Gastrocnemius medialis (tissue), 4 donors: Measurements from ENCODE around the gene MEF2C. TPM values are rescaled to one million over a fixed set of nuclear protein-coding genes. Genes with fewer than 3 reads are reported as not detected.

Experiments used
- ATAC-seq, 2 donors: fragments of 150-250 bp; one replicate each; pipeline ENCODE4 v1.9.1; 2016
- DNase-seq, 2 donors: peaks; one replicate each; pipeline ENCODE4 v3.0.0-alpha.2; 2019
- H3K27ac ChIP-seq, 4 donors: fragments of 200-600 bp; sonication (generic); 1 replicate in 1 of 4; 2 replicates in 3 of 4; pipeline ENCODE4 v1.5.1; 2016 to 2018; ENCODE audit warnings: mild to moderate bottlenecking in 2 of 4, moderate library complexity in 1 of 4
- H3K27me3 ChIP-seq, 3 donors: fragments of 200-600 bp; sonication (generic) in 2 of 3; 1 replicate in 1 of 3; 2 replicates in 2 of 3; pipeline versions ENCODE4 v1.5.1 to v1.6.0; 2016 to 2019; ENCODE audit warnings: mild to moderate bottlenecking in 1 of 3, moderate library complexity in 1 of 3
- H3K36me3 ChIP-seq, 2 donors: fragments of 200-600 bp; sonication (generic) in 1 of 2; one replicate each; pipeline ENCODE4 v1.5.1; 2017 to 2018
- H3K4me1 ChIP-seq, 2 donors: fragments of 200-600 bp; sonication (generic) in 1 of 2; one replicate each; pipeline ENCODE4 v1.5.1; 2016 to 2017; ENCODE audit warnings: mild to moderate bottlenecking in 2 of 2
- H3K4me3 ChIP-seq, 4 donors: fragments of 200-600 bp; sonication (generic) in 3 of 4; 1 replicate in 1 of 4; 2 replicates in 3 of 4; pipeline ENCODE4 v1.5.1; 2016 to 2019; ENCODE audit warnings: mild to moderate bottlenecking in 2 of 4
- H3K9me3 ChIP-seq, 3 donors: fragments of 200-600 bp; sonication (generic) in 2 of 3; 1 replicate in 1 of 3; 2 replicates in 2 of 3; pipeline ENCODE4 v1.5.1; 2016 to 2019
- CTCF ChIP-seq, 5 experiments: fragments of 450-650 bp in 3 of 5; fragments of 200-600 bp in 2 of 5; sonication (generic) in 2 of 5; IDR thresholded peaks in 4 of 5; conservative IDR thresholded peaks in 1 of 5; 1 replicate in 4 of 5; 2 replicates in 1 of 5; pipeline ENCODE4 v1.5.1; 2016 to 2019; ENCODE audit warnings: antibody characterized with exemption in 5 of 5, mild to moderate bottlenecking in 3 of 5, moderate library complexity in 3 of 5
- POLR2A ChIP-seq, 2 donors: fragments of 450-650 bp; IDR thresholded peaks; one replicate each; pipeline ENCODE4 v1.6.1; 2017; ENCODE audit warnings: antibody characterized with exemption in 2 of 2, mild to moderate bottlenecking in 2 of 2, moderate library complexity in 2 of 2
- in situ Hi-C, 4 donors: fragments of 200-750 bp; cut with MboI; loops; one replicate each; pipeline versions ENCODE4 v1.15.0 to v1.8.0; 2017; ENCODE audit warnings: low sequenced_read_pairs in 4 of 4
- intact Hi-C: fragments of 100-400 bp; cut with DNase I; formaldehyde crosslinking; loops from one replicate; pipeline ENCODE4 v1.15.1; 2023; ENCODE audit warnings: low total_unique reads
- total RNA-seq, 4 donors: library from RNA; depleted of rRNA; stranded (reverse); fragments of >200 nt; gene quantifications; one replicate each; pipeline versions ENCODE4 v1.1.0 to v1.2.3, GENCODE V29; 2016

MEF2C gene
- total RNA-seq, 4 donors from 2014 or later, result 63.8 to 192 (median 128) TPM

GRCh38 chr5:88787856-88788255, 95.1 kb downstream of the MEF2C start:
- ATAC-seq (no peak), DNase-seq (no peak)
- Histone ChIP-seq H3K27ac (peak overlapping the region; percentile 88 to 92 (median 88)), H3K4me1 (peaks cover 47 to 48% of the 10 kb centered on the region in 2 donors), H3K27me3 (no peaks in the 10 kb centered on the region), H3K4me3 (no peak overlapping the region), H3K9me3 (no peaks in the 10 kb centered on the region), H3K36me3 (no peaks in the 10 kb centered on the region)
- intact Hi-C loops (loop anchor here (2.0 kb wide), 1 partner anchor 31 kb away; no protein-coding TSS in a partner anchor), in situ Hi-C loops (no loop called here)
- TF ChIP-seq POLR2A (IDR thresholded peaks at IDR 0.05), result no peak
- no peak for TF ChIP-seq CTCF (IDR thresholded peaks at IDR 0.05 in 4 of 5, conservative IDR thresholded peaks at IDR 0.05 in 1 of 5)

GRCh38 chr5:88786789-88787188, 96.2 kb downstream of the MEF2C start:
- no peaks in the 10 kb centered on the region for H3K9me3 ChIP-seq
- no peak for DNase-seq
- H3K36me3 ChIP-seq, result no peaks in the 10 kb centered on the region
- intact Hi-C loops (loop anchor here (2.0 kb wide), 1 partner anchor 32 kb away; no protein-coding TSS in a partner anchor), in situ Hi-C loops (no loop called here)
- no peak for ATAC-seq
- TF ChIP-seq POLR2A (IDR thresholded peaks at IDR 0.05) (no peak), CTCF (IDR thresholded peaks at IDR 0.05 in 4 of 5, conservative IDR thresholded peaks at IDR 0.05 in 1 of 5) (no peak)
- H3K27ac ChIP-seq, result peak overlapping the region; percentile 88 to 92 (median 88)
- H3K4me3 ChIP-seq, result no peak overlapping the region
- H3K27me3 ChIP-seq, result no peaks in the 10 kb centered on the region
- peaks cover 43 to 51% of the 10 kb centered on the region in 2 donors for H3K4me1 ChIP-seq

GRCh38 chr5:88785746-88786565, 97.0 kb downstream of the MEF2C start:
- Histone ChIP-seq H3K4me3 (peak overlapping the region; percentile 14 to 29 (median 22)), H3K27ac (peak overlapping the region; percentile 88 to 92 (median 88)), H3K9me3 (no peaks in the 10 kb centered on the region), H3K4me1 (peaks cover 47 to 59% of the 10 kb centered on the region in 2 donors), H3K27me3 (no peaks in the 10 kb centered on the region), H3K36me3 (no peaks in the 10 kb centered on the region)
- in situ Hi-C loops (no loop called here), intact Hi-C loops (loop anchor here (2.0 kb wide), 1 partner anchor 33 kb away; no protein-coding TSS in a partner anchor)
- ATAC-seq (peak; percentile 92), DNase-seq (peak; percentile 49)
- TF ChIP-seq CTCF (IDR thresholded peaks at IDR 0.05 in 4 of 5, conservative IDR thresholded peaks at IDR 0.05 in 1 of 5) (no peak), POLR2A (IDR thresholded peaks at IDR 0.05) (no peak)

- in situ Hi-C loops, result no loop called here
- no peak overlapping the region for H3K4me3 ChIP-seq
- H3K27ac ChIP-seq, result peak overlapping the region; percentile 25 to 92 (median 68)
- TF ChIP-seq POLR2A (IDR thresholded peaks at IDR 0.05) (no peak), CTCF (IDR thresholded peaks at IDR 0.05 in 4 of 5, conservative IDR thresholded peaks at IDR 0.05 in 1 of 5) (no peak)
- no peaks in the 10 kb centered on the region for H3K36me3 ChIP-seq
- no peaks in the 10 kb centered on the region for H3K27me3 ChIP-seq
- peaks cover 66 to 77% of the 10 kb centered on the region in 2 donors for H3K4me1 ChIP-seq
- ATAC-seq (no peak), DNase-seq (no peak)
- H3K9me3 ChIP-seq, result no peaks in the 10 kb centered on the region
- intact Hi-C loops, result no loop called here
Measured at GRCh38 chr5:88782571-88782970, 100.4 kb downstream of the MEF2C start.
